SU-DHL-6 (cell line): Measurements from ENCODE around the gene MAP3K12.

Experiments used
- H2AFZ ChIP-seq: fragments of 200-600 bp; sonication (generic); 2 replicates; pipeline ENCODE4 v1.6.1; 2014; ENCODE audit warnings: low read depth, mild to moderate bottlenecking, moderate library complexity, mixed read lengths, antibody characterized with exemption, low read length; ENCODE audit not compliant: severe bottlenecking
- H3F3A ChIP-seq: fragments of 200-600 bp; shearing (Covaris generic); 2 replicates; pipeline ENCODE4 v1.6.0; 2016; ENCODE audit warnings: antibody characterized with exemption, mild to moderate bottlenecking; ENCODE audit not compliant: insufficient read depth
- H3K27ac ChIP-seq: fragments of 200-600 bp; sonication (generic); 2 replicates; pipeline ENCODE4 v1.5.1; 2016; ENCODE audit warnings: low read depth, mild to moderate bottlenecking, low read length, moderate library complexity, mixed read lengths
- H3K27me3 ChIP-seq: fragments of 200-600 bp; sonication (generic), shearing (Covaris generic); 2 replicates; pipeline ENCODE4 v1.6.0; 2014; ENCODE audit warnings: mild to moderate bottlenecking, low read length
- H3K36me3 ChIP-seq: fragments of 200-600 bp; sonication (generic); 2 replicates; pipeline ENCODE4 v1.6.1; 2014; ENCODE audit warnings: mild to moderate bottlenecking, low read length, mixed read lengths
- H3K4me2 ChIP-seq: fragments of 300-600, 200-600 bp; shearing (Covaris generic), sonication (generic); 2 replicates; pipeline ENCODE4 v1.6.0; 2014; ENCODE audit warnings: low read length, low read depth, mild to moderate bottlenecking; ENCODE audit not compliant: poor library complexity, severe bottlenecking
- H3K4me3 ChIP-seq: fragments of 200-600 bp; sonication (generic); 2 replicates; pipeline ENCODE4 v1.5.1; 2014; ENCODE audit warnings: antibody characterized with exemption, low read length, mild to moderate bottlenecking, mixed read lengths; ENCODE audit not compliant: insufficient read depth, poor library complexity, severe bottlenecking
- H3K79me2 ChIP-seq: fragments of 200-600 bp; sonication (generic); 2 replicates; pipeline ENCODE4 v1.6.1; 2014; ENCODE audit warnings: mild to moderate bottlenecking, low read length, moderate library complexity; ENCODE audit not compliant: insufficient read depth
- H3K9ac ChIP-seq: fragments of 200-600 bp; sonication (generic); 2 replicates; pipeline ENCODE4 v1.7.0; 2014; ENCODE audit warnings: mild to moderate bottlenecking, low read length
- H3K9me2 ChIP-seq: fragments of 200-600 bp; sonication (generic); replicated peaks from 2 replicates; pipeline ENCODE4 v1.6.1; 2014; ENCODE audit warnings: low read length; ENCODE audit not compliant: insufficient read depth
- H3K9me3 ChIP-seq: fragments of 200-600 bp; sonication (generic); 2 replicates; pipeline ENCODE4 v1.6.1; 2014; ENCODE audit warnings: low read length, mixed read lengths; ENCODE audit not compliant: insufficient read depth
- H4K20me1 ChIP-seq: fragments of 200-600 bp; sonication (generic); 2 replicates; pipeline ENCODE4 v1.6.1; 2014; ENCODE audit warnings: low read depth, mild to moderate bottlenecking, antibody characterized with exemption, low read length, moderate library complexity, mixed read lengths
- CTCF ChIP-seq: fragments of 200-600 bp; sonication (generic); IDR thresholded peaks from one replicate; pipeline ENCODE4 v1.5.1; 2017; ENCODE audit warnings: antibody characterized with exemption, mild to moderate bottlenecking, low read length, moderate library complexity; ENCODE audit not compliant: insufficient read depth, poor library complexity, severe bottlenecking
- EZH2phosphoT487 ChIP-seq: fragments of 200-600 bp; sonication (generic), shearing (Covaris generic); conservative IDR thresholded peaks from 2 replicates; pipeline ENCODE4 v1.6.1; 2018; ENCODE audit warnings: mild to moderate bottlenecking, antibody characterized with exemption, low read length, moderate library complexity, mixed read lengths

MAP3K12 gene

GRCh38 chr12:53474077-53474476 lies 25.2 kb downstream of the MAP3K12 start:
- TF ChIP-seq EZH2phosphoT487 (no peak), CTCF (no peak)
- no peak overlapping the region for H3K9ac ChIP-seq
- no peak overlapping the region for H3K4me2 ChIP-seq
- H3K9me3 ChIP-seq = no peaks in the 10 kb centered on the region
- no peaks in the 10 kb centered on the region for H3K27me3 ChIP-seq
- H3K27ac ChIP-seq = no peak overlapping the region
- H3K4me3 ChIP-seq = no peak overlapping the region
- peaks cover 22% of the 10 kb centered on the region; the same call in 1 of the 2 replicates for H4K20me1 ChIP-seq
- no peaks in the 10 kb centered on the region for H3K9me2 ChIP-seq
- peaks cover 65% of the 10 kb centered on the region for H3F3A ChIP-seq
- peaks cover 31% of the 10 kb centered on the region for H3K79me2 ChIP-seq
- peaks cover 68% of the 10 kb centered on the region for H3K36me3 ChIP-seq
- H2AFZ ChIP-seq = no peak overlapping the region

GRCh38 chr12:53472056-53472582 lies 27.1 kb downstream of the MAP3K12 start:
- Histone ChIP-seq H3K79me2 (peaks cover 29% of the 10 kb centered on the region), H3F3A (peaks cover 50% of the 10 kb centered on the region), H2AFZ (no peak overlapping the region), H3K9me2 (no peaks in the 10 kb centered on the region), H3K36me3 (peaks cover 70% of the 10 kb centered on the region), H3K27ac (no peak overlapping the region), H3K9ac (no peak overlapping the region), H3K27me3 (no peaks in the 10 kb centered on the region), H3K9me3 (no peaks in the 10 kb centered on the region), H3K4me3 (no peak overlapping the region), H3K4me2 (no peak overlapping the region), H4K20me1 (peaks cover 12% of the 10 kb centered on the region; the same call in 1 of the 2 replicates)
- no peak for TF ChIP-seq EZH2phosphoT487
- TF ChIP-seq CTCF = no peak

GRCh38 chr12:53468282-53468681 lies 31.0 kb downstream of the MAP3K12 start:
- H3K27ac ChIP-seq = no peak overlapping the region
- H3K9me3 ChIP-seq = no peaks in the 10 kb centered on the region
- H3K36me3 ChIP-seq = peaks cover 72% of the 10 kb centered on the region
- no peak overlapping the region for H2AFZ ChIP-seq
- no peak for TF ChIP-seq CTCF
- TF ChIP-seq EZH2phosphoT487 = no peak
- peaks cover 21% of the 10 kb centered on the region; the same call in 1 of the 2 replicates for H4K20me1 ChIP-seq
- H3K79me2 ChIP-seq = peaks cover 27% of the 10 kb centered on the region
- no peak overlapping the region for H3K4me2 ChIP-seq
- H3K4me3 ChIP-seq = no peak overlapping the region
- no peaks in the 10 kb centered on the region for H3K9me2 ChIP-seq
- no peaks in the 10 kb centered on the region for H3K27me3 ChIP-seq
- no peak overlapping the region for H3K9ac ChIP-seq
- H3F3A ChIP-seq = peaks cover 26% of the 10 kb centered on the region
